ENCODE data around the gene NFATC4. TPM values are rescaled to one million over a fixed set of nuclear protein-coding genes. Genes with fewer than 3 reads are reported as not detected.

NFATC4 gene
- total and polyA plus RNA-seq, 10 of the 15 experiments (the other 5 are each of a cell fraction or from before 2014, with no cell fraction given): 0.97 to 14.3 (median 4.9) TPM

DNA sequence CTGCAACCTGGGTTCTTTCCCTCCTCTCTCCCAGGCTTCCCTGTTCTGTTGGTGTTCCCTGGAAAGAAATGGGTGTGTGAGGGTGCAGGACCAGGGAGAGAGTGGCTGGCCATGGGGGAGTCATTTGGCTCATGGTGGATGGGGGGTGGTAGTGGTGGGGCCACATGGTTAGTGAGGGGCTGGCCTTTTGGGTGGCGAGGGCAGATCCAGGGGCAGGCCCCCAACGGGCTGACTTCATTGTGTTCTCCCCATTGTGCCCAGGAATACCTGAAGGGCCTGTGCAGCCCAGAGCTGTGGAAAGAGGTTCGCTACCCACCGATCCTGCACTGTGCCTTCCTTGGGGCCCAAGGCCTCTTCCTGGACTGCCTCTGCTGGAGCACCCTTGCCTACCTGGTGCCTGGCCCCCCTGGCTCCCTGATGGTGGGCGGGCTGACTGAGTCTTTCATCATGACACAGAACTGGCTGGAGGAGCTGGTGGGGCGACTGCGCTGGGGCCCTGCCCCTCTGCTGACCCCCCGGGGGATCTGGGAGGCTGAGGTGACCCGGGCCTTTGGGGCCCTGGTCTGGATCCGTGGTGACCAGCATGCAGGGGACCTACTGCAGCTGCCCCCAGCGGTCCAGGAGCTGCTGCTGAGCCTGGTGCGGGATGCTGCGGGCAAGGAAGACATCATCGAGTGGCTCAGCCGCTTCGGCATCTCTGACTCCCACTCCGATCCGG lies 39.8 kb downstream of the NFATC4 start:
- H3K9me3 ChIP-seq (replicated peaks; ENCODE audit: control insufficient read depth, insufficient read depth, low read length): no peaks in the 10 kb centered on the region
- H2AFZ ChIP-seq (ENCODE audit: control insufficient read depth, low read depth, low read length): no peak overlapping the region
- no peaks in the 10 kb centered on the region for H3K36me3 ChIP-seq (ENCODE audit: control insufficient read depth in 2 of 2, insufficient read depth in 2 of 2, low read length in 1 of 2)
- no peak for DNase-seq (ENCODE audit: low read depth, low spot score)
- H3K4me2 ChIP-seq (ENCODE audit: control insufficient read depth, insufficient read depth): no peak overlapping the region
- H3K27ac ChIP-seq (ENCODE audit: control insufficient read depth, insufficient read depth): no peak overlapping the region
- no peak for FAIRE-seq
- intact Hi-C loops (cut with micrococcal nuclease; ENCODE audit: unreplicated experiment): no loop called here
- no peak for ATAC-seq
- H3K4me1 ChIP-seq (ENCODE audit: control insufficient read depth, insufficient read depth, low read length): no peaks in the 10 kb centered on the region
- in situ Hi-C loops (cut with MboI): no loop called here
- CTCF ChIA-PET: interaction anchor here (0.8 to 2.2 kb wide), 3 partner anchors 23 to 74 kb away, joined by 3 to 10 read pairs (median 9); no protein-coding TSS in a partner anchor
- H3K79me2 ChIP-seq (ENCODE audit: control insufficient read depth, insufficient read depth, low read length): no peaks in the 10 kb centered on the region
- 44% methylated on average over 18 of the region's 18 CpGs for WGBS (ENCODE audit: insufficient coverage, insufficient replicate concordance, low lambda C conversion rate, missing lambda C conversion rate)
- RAD21 ChIA-PET (ENCODE audit: unreplicated experiment): no interaction called here
- H3K27me3 ChIP-seq (replicated peaks in 1 of 2; ENCODE audit: control insufficient read depth in 2 of 2, insufficient read depth in 2 of 2, low read length in 1 of 2): peaks cover 1 to 5% of the 10 kb centered on the region in 2 experiments; a peak in 2 of 4 replicates
- no peaks in the 10 kb centered on the region for H4K20me1 ChIP-seq (ENCODE audit: control insufficient read depth, insufficient read depth)
- SMC1A ChIA-PET (ENCODE audit: uncharacterized antibody, unreplicated experiment): no interaction called here
- TF ChIP-seq, protein P1, sequence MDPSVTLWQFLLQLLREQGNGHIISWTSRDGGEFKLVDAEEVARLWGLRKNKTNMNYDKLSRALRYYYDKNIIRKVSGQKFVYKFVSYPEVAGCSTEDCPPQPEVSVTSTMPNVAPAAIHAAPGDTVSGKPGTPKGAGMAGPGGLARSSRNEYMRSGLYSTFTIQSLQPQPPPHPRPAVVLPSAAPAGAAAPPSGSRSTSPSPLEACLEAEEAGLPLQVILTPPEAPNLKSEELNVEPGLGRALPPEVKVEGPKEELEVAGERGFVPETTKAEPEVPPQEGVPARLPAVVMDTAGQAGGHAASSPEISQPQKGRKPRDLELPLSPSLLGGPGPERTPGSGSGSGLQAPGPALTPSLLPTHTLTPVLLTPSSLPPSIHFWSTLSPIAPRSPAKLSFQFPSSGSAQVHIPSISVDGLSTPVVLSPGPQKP (IDR thresholded peaks at IDR 0.05; ENCODE audit: low read depth, low read length): no peak
- TF ChIP-seq TAF1 (IDR thresholded peaks at IDR 0.05; ENCODE audit: borderline replicate concordance, low read depth, low read length) (no peak), SMC3 (IDR thresholded peaks at IDR 0.05; ENCODE audit: borderline replicate concordance, low read length) (no peak), PML (IDR thresholded peaks at IDR 0.05; ENCODE audit: low read length) (no peak), SMAD1 (IDR thresholded peaks at IDR 0.05; ENCODE audit: low read depth, partially characterized antibody) (no peak), SUPT20H (IDR thresholded peaks at IDR 0.05; ENCODE audit: borderline replicate concordance, control insufficient read depth, low read depth, low read length) (no peak), EGR1 (IDR thresholded peaks at IDR 0.05; ENCODE audit: borderline replicate concordance in 1 of 2, low read depth in 2 of 2, low read length in 2 of 2) (no peak)
- TF ChIP-seq, protein P2, sequence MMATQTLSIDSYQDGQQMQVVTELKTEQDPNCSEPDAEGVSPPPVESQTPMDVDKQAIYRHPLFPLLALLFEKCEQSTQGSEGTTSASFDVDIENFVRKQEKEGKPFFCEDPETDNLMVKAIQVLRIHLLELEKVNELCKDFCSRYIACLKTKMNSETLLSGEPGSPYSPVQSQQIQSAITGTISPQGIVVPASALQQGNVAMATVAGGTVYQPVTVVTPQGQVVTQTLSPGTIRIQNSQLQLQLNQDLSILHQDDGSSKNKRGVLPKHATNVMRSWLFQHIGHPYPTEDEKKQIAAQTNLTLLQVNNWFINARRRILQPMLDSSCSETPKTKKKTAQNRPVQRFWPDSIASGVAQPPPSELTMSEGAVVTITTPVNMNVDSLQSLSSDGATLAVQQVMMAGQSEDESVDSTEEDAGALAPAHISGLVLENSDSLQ (IDR thresholded peaks at IDR 0.05): no peak
- TF ChIP-seq, protein P3, sequence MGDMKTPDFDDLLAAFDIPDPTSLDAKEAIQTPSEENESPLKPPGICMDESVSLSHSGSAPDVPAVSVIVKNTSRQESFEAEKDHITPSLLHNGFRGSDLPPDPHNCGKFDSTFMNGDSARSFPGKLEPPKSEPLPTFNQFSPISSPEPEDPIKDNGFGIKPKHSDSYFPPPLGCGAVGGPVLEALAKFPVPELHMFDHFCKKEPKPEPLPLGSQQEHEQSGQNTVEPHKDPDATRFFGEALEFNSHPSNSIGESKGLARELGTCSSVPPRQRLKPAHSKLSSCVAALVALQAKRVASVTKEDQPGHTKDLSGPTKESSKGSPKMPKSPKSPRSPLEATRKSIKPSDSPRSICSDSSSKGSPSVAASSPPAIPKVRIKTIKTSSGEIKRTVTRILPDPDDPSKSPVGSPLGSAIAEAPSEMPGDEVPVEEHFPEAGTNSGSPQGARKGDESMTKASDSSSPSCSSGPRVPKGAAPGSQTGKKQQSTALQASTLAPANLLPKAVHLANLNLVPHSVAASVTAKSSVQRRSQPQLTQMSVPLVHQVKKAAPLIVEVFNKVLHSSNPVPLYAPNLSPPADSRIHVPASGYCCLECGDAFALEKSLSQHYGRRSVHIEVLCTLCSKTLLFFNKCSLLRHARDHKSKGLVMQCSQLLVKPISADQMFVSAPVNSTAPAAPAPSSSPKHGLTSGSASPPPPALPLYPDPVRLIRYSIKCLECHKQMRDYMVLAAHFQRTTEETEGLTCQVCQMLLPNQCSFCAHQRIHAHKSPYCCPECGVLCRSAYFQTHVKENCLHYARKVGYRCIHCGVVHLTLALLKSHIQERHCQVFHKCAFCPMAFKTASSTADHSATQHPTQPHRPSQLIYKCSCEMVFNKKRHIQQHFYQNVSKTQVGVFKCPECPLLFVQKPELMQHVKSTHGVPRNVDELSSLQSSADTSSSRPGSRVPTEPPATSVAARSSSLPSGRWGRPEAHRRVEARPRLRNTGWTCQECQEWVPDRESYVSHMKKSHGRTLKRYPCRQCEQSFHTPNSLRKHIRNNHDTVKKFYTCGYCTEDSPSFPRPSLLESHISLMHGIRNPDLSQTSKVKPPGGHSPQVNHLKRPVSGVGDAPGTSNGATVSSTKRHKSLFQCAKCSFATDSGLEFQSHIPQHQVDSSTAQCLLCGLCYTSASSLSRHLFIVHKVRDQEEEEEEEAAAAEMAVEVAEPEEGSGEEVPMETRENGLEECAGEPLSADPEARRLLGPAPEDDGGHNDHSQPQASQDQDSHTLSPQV (IDR thresholded peaks at IDR 0.05): no peak
- TF ChIP-seq, protein P4, sequence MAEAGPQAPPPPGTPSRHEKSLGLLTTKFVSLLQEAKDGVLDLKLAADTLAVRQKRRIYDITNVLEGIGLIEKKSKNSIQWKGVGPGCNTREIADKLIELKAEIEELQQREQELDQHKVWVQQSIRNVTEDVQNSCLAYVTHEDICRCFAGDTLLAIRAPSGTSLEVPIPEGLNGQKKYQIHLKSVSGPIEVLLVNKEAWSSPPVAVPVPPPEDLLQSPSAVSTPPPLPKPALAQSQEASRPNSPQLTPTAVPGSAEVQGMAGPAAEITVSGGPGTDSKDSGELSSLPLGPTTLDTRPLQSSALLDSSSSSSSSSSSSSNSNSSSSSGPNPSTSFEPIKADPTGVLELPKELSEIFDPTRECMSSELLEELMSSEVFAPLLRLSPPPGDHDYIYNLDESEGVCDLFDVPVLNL (IDR thresholded peaks at IDR 0.05; ENCODE audit: low read depth, low read length): no peak
- TF ChIP-seq, protein P5, sequence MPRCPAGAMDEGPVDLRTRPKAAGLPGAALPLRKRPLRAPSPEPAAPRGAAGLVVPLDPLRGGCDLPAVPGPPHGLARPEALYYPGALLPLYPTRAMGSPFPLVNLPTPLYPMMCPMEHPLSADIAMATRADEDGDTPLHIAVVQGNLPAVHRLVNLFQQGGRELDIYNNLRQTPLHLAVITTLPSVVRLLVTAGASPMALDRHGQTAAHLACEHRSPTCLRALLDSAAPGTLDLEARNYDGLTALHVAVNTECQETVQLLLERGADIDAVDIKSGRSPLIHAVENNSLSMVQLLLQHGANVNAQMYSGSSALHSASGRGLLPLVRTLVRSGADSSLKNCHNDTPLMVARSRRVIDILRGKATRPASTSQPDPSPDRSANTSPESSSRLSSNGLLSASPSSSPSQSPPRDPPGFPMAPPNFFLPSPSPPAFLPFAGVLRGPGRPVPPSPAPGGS (IDR thresholded peaks at IDR 0.05; ENCODE audit: borderline replicate concordance, insufficient read depth, low read depth, low read length, poor library complexity, severe bottlenecking): no peak
- POLR2A ChIA-PET: no interaction called here
- no peak overlapping the region for H3K4me3 ChIP-seq
- H3K9ac ChIP-seq (ENCODE audit: control insufficient read depth, insufficient read depth, low read length): no peak overlapping the region
- BruUV-seq (replicated peaks): no TSS peak
